Measurements from ENCODE around the gene LENG1.
A peak's percentile ranks its signal among the peaks of the same experiment; 100 is the strongest.

LENG1 gene

DNA sequence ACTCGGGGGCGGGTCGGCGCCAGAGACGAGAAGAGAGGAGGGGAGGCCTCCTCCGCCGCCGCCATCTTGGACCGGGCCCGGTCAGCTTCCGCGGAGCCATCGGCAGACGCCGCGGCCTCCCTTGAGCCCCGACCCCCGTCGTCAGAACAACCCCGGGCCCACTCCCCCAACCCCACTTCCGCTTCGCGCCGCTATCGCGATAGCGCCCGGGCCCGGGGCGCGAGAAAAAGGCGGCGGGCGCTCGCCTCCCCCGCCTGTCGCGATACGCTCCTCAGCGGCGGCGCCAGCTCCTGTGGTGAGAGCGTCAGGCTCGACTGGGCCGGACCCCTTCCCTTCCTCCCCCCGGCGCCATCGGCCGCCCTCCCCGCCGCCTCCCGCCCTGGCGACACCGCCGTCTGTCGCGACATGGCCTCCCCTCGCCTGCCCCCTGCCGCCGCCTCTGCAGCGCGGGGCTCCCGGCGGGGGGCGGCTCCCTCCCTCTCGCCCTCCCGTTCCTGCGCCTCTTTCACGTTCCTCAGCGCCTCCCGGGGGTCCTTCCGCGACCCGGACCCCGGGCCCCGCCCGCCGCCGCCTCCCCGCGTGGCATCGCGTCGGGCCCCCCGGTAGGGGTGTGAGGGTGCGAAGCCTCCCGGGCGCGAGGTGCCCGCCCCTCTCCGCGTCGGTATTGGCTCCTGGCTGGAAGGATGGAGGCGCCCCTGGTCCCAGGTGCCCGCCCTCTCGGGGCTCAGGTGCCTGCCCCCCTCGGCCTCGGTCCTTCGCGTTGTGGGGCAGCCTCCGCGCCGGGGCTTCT lies 21.6 kb downstream of the LENG1 start, which contains the start of gene CNOT3:
Gene CNOT3 (plus strand): TSS at position 64 of the 790 bp plus-strand sequence. CDS start 5,217 bp downstream, outside the sequence.
- DNase-seq, result peak; percentile 44

DNA sequence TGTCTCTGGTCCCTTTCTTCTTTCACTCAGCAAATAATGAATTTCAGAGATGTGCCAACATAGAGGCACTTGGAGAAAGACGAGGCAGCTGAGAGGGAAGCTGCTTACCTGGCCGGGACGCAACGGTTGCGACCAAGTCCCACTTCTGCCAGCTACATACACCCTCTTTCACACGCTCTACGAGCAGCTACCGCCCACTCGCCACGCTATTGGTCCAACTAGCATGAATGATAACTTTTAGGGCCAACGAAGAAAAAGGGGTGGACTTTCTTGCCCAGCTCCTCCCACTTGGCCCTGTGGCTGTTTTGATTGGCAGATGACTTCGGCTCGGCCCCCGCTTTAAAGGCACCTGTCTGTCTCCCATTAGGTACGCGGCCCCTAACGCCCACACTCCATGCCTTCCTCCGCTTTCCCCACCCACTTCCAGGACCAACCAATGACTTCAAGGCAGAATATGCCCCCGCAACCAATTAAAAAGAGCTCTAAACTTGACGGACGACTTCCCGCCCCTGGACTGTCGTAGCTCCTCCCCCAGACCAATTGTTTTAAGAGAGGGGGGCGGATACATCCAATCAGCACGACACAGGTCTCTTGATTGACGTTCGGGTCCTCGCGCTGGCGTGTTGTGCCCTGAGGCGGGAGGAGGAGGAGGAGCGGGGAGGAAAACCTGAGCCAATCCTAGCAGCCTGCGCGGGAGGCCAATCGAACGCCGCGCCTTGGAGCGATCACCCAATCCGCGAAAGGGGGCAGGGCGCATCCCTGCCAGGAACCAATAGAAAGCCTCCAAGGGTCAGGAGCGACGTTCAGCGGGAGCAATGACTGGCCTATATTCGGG lies 22.4 kb downstream of the LENG1 start:
- peak; percentile 100 for DNase-seq

DNA sequence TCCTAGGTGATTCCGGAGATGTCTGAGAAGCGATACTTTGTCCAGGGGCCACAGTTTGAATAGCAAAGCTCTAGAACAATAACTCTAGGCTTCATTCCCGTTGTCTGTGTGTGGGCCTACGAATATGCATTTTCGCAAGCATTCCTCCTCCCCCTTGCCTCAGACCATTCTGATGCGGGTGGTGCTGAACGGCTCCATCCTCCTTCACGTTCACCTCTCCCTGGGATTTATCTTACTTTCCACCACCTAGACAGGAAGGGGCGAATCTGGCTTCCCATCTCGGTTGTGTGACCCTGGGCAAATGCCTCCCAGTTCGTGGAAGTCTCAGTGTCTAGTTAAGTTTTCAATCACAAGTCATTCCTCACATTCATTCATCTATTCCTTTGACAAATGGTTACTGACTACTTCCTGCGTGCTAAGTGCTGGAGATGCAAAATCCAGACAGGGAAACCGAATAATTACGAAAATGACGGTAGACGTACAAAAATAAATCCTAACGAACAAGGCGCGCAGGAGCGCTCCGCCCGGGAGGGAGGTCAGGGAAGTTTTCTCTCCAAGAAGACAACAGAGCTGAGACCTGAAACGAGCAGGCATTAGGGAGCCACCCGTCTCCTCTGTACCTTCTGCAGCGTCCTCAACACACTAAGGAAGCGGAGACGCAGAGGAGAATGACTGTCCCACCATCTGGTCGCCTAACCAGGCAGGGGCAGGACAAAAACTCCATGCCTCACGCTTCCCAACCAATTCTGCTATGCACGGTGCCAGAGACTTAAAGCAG lies 23.2 kb downstream of the LENG1 start:
- no peak for DNase-seq

DNA sequence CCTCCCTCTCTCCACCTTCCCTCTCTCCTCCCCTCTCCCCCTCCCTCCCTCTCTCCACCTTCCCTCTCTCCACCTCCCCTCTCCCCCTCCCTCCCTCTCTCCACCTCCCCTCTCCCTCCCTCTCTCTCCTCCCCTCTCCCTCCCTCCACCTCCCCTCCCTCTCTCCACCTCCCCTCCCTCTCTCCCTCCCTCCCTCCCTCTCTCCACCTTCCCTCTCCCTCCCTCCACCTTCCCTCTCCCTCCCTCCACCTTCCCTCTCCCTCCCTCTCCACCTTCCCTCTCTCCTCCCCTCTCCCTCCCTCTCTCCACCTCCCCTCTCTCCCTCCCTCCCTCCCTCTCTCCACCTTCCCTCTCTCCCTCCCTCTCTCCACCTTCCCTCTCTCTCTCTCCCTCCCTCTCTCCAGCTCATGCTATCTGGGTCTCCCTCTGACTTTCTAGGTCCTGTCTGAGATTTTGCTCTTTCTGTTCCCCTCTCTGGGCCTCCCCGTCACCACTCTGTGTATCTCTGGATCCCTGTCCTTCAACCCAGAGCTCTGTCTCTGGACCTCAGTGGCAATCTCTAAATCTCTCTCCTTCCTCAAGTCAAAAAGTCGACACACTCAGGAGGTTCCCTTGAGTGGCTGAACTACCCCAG lies 25.4 kb downstream of the LENG1 start:
- no peak for DNase-seq

DNA sequence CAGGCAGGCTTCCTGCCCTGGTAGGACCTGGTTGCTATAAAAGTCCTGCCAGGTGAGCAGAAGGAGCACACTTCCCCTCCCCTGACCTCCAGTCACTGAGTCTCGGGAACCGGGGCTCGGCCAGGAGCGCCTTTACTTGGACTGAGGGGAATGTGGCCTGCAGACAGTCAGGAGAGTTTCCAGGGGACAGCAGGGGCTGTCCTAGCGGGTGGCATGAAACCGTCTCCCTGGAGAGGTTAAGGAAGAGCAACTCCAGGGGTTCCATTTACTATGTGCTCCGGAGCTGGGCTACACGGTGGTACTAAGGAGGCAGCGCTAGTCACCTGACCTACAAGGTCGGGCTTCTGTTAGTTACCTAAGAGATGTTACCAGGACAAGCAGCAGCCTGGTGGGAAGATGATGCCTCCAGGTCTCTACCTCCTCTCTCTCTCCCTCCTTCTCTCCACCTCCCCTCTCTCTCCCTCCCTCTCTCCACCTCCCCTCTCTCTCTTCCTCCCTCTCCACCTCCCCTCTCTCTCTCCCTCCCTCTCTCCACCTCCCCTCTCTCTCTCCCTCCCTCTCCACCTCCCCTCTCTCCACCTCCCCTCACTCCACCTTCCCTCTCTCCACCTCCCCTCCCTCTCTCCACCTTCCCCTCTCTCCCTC lies 26.1 kb downstream of the LENG1 start:
- DNase-seq, result no peak

DNA sequence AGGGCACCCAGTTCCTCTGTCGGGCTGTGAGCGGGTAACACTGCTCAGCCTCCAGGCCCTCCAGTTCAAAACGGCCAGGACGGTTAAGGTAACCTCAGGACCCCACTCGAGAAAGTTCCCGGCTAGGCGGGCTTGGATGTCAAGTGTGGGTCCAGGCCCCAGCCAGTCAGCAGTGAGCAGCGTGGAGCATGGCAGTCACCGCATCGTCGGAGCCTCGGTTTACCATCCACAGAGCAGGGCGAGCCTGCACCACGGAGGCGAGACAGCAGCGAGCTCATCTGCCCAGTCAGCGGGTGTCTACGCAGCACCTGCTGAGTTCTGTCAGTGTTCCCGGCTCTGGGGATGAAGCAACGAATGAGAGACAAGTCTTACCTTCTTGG lies 29.9 kb downstream of the LENG1 start:
- DNase-seq, result no peak

DNA sequence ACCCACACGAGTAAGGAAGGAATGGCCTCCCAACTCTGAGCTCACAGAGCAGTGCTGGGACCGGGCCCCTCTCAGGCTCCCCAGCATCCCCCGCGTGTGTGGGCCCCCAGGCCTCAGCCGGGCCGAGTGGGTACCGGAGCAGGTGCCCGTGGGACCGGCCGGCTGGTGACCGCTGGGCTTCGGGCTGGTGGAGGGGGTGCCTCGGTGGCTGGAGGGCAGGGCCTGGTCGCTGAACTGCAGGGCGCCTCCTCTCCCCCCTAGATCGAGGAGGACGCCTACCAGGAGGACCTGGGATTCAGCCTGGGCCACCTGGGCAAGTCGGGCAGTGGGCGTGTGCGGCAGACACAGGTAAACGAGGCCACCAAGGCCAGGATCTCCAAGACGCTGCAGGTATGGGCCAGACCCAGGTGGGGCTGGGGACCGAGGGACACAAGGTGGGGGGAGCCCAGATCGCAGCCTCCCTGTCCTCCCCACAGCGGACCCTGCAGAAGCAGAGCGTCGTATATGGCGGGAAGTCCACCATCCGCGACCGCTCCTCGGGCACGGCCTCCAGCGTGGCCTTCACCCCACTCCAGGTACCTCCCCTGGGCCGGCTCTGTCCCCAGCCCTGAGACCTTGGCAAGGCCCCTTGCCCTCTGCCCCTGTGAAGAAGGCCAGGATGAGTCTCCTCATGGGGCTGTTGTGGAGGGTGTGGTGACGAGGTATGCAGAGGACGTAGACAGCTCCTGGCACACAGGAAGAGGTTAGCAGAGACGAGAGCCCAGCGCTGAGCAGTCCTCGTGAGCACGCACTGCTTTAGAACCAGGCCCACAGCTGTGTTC lies 30.5 kb downstream of the LENG1 start:
- DNase-seq, result no peak

DNA sequence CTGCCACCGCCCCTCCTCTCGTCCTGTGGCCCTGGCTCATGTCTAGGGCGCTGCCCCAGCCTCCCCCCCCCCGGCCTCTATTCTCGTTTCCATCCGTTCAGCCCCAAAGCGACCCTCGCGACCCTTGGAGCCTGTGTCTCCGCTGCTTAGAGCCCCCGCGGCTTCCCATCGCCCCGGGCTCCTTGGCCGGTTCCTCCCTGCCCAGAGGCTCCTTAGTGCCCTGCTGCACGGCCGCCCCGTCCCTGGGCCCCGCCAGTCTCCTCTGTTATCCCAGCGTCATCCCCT lies 31.1 kb downstream of the LENG1 start:
- no peak for DNase-seq

DNA sequence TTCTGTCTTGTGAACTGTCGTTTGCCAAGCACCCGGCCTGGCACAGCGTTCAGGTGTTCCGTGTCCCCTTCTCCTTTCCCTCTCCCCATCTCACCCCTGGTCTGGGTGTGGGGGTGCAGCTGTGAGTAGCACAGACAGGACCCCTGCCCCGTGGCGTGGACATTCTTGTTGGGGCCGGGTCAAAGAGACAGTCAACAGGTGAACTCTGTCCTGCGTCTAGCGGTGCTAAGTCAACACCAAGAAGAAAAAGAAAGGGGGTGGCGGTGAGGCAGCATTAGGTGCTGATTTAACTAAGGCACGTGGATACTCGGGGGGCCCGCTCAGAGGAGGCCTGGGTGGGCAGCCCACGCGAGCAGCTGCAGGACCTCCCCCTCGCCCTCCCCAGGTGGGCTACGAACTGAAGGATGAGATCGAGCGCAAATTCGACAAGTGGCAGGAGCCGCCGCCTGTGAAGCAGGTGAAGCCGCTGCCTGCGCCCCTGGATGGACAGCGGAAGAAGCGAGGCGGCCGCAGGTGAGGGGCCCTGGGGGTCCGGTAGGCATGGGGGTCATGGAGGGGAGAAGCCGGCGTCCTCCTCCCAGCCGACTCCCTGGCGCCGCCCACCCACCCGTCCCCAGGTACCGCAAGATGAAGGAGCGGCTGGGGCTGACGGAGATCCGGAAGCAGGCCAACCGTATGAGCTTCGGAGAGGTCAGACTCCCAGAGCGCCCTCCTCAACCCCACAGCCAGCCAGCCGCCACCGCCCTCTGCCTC lies 31.7 kb downstream of the LENG1 start:
- no peak for DNase-seq

DNA sequence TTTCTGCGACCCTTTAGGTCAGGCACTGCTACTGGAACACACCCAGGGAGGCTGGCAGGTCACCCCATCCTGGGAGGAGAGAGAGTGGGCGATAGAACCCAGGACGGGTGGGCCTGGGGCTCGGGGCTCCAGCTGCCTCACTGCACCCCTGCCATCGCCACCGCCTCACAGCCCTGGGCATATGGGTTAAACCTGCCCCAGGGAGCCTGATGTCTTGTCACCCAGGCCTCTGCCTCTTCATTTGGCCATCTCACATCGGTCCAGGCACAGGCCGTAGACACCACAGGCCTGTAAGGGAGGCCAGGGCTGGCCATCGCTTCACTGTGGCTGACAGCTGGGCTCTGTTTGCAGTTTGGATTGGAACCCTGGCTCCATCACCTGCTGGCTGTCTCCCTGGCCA lies 33.8 kb downstream of the LENG1 start:
- DNase-seq, result no peak

DNA sequence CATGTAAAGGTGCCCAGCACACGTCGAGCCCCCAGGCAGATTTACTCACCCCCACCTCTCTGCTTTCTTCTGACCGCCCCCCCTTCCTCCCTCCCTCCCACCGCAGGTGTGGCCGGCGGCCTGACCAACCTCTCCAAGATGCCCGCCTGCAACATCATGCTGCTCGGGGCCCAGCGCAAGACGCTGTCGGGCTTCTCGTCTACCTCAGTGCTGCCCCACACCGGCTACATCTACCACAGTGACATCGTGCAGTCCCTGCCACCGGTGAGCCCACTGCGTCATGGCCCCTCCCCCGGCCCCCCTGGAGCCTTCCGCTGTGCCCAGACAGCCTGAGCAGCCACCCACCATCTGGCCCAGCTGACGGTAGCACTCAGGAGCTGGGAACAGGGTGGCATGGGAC lies 35.1 kb downstream of the LENG1 start:
- no peak for DNase-seq

DNA sequence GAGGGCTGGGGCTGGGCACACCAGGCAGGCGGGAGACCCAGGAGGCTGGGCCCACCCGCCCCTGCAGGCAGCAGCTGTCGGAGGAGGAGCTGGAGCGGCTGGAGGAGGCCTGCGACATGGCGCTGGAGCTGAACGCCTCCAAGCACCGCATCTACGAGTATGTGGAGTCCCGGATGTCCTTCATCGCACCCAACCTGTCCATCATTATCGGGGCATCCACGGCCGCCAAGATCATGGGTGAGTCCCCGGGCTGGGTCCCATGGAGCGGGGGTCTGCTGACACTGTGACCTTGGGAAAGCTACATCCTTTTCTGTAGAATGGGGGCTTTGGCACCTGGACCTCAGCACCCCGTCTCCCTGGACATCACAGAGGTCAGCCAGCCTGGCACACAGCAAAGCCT lies 35.8 kb downstream of the LENG1 start:
- no peak for DNase-seq

DNA sequence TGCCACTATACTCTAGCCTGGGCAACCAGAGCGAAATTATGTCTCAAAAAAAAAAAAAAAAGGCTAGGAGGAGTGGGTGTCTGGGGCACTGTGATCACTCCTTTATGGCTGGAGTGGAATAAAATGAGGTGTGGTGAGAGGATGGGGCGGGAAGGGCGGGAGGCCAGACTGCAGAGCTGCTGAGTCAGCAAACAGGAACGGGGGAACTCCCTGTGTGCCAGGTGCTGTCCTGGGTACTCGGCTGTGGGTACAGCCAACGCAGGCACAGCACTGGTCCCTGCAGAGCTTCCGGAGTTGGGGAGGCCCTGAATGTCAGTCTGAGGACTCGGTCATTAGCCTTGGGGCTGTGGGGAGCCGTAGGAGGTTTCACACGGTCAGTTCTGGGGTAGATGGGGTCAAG lies 38.3 kb downstream of the LENG1 start:
- DNase-seq, result no peak

DNA sequence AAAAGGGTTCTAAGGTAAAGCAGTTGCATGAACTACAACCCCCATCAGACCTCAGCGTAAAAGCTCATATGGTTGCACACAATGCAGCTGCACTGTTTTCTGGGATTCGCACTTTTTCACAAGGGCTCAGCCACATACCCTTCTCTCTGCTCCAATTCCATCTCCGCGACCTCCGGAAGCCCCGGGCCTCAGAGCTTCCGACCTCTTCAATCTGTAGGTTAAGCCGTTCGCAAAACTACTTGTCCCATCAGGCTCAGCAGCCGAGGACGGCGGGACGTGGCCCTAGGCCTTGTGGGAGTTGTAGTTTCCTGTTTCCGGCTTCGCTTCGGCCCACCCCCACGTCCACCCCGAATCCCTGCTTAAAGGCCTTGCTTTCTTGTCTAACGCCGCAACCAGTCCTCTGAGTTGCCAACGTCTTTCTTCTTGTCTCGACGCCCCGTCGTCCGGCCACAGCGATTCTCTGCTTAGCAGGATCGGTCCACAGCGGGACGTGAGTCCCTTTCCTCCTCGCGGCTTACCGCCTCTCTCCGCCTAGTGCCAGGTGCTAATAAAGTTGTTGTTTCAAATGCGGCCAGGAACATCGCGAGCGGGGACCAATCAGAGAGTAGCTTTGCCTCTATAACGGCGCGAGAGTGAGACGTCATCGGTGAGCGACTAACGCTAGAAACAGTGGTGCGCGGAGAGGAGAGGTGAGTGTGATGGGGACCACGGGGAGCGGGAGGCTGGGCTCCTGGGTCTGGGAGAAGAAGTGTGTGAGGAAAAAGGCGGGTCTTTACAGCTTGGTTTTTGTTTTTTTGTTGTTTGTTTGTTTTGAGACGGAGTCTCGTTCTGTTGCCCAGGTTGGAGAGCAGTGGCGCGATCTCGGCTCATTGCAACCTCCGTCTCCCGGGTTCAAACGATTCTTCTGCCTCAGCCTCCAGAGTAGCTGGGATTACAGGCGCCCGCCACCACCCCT lies 44.1 kb downstream of the LENG1 start, which contains the start of the genes PRPF31 and TFPT:
Gene PRPF31 (plus strand): TSS at position 646 of the 955 bp plus-strand sequence. CDS start 2,525 bp downstream, outside the sequence.
Gene TFPT (minus strand): TSS at position 549 of the 955 bp plus-strand sequence. CDS start 388 bp downstream, at position 161.
- peak; percentile 97 for DNase-seq

DNA sequence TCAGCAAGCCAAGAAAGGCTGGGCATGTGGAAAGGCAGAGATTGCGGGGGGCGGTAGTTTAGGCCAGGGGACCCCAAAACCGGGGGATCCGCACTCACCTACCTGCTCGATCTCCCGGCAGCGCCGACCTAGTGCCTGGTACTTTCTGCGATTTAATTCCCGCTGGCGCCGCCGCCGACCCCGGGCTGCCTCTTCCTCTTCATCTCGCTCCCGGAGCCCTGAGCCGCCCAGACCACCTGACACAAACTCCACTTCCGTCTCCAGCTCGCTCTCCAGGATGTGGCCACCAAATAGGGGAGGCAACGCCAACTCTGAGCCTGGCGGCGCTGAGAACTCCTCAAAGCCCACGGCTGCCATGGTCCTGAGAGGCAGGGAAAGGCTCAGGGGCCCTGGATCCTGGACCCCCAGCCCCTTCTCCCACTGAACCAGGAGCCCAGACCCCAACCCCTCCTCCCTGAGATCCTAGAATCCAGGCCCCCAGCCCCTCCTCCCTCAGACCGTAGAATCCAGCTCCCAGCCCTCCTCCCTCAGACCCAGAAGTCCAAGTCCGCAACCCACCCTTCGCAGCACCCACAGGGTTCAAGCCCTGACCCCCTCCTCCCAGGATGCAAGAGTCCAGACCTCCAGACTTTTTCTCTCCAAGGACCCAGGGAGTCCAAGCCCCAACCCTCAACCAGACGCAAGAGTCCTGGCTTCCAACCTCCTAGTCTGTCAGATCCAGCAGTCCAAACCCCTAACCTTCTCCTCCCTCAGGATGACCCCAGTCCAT lies 45.0 kb downstream of the LENG1 start:
- DNase-seq, result peak; percentile 74

DNA sequence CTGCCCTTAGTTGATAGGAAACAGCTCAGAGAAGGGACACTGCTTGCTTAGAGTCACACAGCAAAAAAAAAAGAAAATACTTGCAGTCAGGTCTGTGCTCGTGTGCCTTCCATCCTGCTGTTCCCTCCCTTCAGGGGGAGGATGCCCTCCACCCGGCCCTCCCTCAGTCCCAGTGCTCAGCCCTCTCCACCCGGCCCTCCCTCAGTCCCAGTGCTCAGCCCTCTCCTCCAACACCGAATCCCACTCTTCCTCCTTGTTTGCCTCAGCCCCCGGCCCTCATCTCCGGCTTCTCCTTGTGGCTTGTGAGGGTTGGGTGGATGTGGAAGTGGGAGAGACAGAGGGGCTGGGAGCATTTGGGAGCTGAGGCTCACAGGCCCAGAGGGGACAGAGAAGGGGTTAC lies 49.9 kb downstream of the LENG1 start:
- DNase-seq, result no peak

DNA sequence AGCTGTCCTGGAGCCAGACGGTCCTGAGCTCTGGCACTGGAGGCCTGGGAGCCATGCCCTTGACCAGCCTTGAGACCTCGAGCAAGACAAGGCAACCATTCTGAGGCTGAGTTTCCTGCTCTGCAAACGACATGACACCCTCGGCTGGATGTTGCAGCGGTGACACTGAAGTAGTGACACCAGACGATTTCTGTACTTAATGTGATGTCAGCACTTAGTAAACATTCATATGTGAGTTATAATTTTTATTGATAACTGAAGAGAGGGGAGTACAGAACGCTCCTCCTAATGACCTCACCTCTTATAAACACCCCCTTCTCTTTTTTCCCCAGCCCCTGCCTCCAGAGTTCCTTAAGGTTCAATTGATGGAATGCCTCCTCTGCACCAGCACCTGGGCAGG lies 51.0 kb downstream of the LENG1 start:
- no peak for DNase-seq

DNA sequence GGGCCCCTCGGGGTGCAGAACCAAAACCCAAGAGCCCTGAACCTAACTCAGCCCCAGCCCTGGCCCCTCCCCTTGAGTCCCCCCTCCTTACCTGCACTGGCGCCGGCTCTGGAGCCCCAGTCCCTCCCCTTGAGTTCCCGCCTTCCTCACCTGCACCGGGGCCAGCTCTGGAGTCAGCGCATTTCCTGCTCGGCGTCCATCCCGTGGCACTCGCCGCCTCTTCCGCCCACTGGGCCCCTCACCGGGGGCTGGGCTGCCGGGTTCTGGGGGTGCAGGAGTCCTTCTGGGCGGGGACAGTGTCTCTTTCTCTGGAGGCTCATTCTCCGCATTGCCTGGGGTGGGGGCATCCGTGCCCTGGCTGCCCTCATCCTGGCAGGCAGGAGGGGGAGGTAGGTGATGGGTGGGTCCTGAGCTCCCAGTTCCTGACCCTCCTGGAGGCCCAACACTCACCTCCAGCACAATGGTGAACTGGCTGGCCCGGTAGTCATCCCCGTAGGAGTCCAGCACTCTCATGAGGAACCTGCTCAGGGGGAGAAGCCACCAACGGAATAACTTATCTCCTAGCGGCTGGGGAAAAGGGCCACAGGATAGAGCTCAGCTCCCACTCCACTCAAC lies 51.5 kb downstream of the LENG1 start:
- no peak for DNase-seq
